Activated gamma-delta T cell treated with anti-CD3 and anti-CD28 coated beads, Interleukin-2, amount 50 U/mL, for 16 hours (primary cell): ENCODE measurements around the gene CEP83.
"Not testable (repeated sequence)": the region's sequence is repeated elsewhere in the genome, so short reads cannot be mapped to it uniquely, and the experiment has no call there.

Experiments
- DNase-seq: peaks from one replicate; pipeline ENCODE4 v3.0.0-alpha.2; 2020; ENCODE audit warnings: low read depth

The CEP83 gene

DNA sequence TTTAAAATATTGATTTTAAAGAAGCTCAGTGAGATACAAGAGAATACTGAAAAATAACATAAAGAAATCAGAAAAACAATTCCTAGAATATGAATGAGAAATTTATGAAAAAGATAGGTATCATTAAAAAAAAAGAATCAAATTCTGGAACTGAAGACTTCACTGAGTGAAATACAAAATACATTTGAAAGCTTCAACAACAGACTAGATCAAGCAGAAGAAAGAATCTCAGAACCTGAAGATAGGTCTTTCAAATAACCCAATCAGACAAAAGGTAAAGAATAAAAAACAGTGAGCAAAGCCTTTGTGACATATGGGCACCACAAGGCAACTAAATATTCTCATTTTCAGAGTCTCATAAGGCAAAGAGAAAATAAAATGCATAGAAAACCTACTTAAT, 29.4 kb downstream of the CEP83 start:
- DNase-seq, result no peak

DNA sequence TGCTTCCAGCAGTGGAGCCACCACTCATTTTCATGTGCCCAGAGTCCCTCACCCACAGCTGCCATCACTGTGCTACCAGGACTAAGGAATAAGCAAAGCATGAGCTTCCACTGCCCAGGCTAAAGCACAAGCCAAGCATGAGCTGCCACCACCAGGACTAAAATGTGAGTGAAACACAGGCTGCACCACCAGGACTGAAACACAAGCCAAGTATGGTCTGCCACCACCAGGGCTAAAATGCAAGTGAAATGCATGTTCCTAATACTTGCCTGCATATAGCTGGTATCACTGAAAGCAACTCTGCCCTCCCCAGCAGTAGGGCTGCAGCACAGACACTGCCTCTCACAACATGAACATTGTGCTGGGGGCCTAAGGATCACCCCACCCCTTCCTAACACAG, 30.0 kb downstream of the CEP83 start:
- no peak for DNase-seq

DNA sequence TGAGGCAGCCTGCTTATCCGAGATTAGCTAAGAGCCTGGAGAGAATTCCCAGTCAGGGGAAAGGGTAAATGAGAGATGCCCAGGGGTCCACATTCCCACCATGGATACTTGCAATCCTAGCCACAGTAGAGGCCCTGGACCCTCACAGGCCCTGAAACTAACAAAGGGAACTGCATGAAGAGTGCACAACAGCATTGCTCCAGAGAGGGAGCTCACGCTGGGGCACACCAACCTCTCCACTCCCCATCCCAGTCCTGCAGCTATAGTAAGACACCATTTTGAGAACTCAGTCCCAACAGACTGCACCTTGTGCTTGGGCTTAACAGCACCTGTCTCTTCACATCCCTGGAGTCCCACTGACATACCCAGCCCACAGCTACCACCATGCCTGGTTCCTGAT, 30.5 kb downstream of the CEP83 start:
- no peak for DNase-seq

DNA sequence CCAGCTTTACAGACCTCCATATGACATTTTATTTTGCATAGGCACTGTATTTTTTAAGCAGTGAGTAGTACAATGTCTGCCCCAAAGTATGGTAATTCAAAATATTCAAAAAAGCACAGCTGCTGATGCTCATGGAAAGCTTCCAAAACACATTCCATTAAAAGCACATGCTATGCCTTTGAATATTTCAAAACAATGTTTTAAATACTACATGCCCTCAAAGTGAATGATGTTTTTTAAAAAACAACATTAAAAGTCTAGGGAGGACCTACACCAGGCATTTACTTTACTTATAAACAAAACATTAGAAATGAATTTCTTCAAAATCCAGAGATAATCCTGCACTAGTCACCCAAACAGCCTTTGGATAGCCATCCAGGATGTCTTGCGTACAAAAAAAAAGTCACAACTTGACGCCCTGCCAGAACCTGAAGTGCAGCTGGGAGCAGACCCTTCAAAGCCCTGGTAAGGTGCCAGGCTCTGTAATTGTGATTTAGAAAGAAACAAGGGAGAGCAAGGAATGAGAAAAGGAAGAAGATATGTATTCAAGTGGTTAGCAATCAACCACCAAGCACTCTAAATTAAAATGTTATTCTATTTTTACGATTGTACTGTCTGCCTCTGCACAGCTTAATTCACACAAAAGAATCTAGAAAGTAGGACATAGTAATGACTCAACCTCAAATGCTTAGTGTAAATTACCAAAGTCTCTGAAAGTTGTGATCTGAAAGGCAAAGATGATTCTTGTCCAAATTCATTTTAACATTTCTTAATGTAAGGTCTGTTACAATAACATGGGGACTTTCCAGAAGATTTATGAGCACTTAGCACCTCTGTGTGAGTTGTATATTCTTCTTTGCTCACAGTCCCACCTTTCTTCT, 31.9 kb downstream of the CEP83 start:
- no peak for DNase-seq

DNA sequence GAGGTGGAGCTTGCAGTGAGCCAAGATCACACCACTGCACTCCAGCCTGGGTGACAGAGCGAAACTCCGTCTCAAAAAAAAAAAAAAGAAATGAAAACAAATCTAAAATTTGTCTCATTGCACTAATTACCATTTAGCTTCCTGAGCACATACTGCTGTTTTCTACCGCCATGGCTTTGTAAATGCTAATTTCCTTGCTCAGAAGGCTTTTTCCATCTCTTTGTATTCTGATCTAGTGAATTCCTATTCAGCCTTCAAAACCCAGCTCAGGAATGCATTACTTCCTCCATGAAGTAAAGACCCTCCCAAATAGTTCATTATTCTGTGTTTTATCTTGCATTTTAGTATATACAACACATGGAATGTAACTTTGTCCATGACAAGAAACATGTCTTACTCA, 33.6 kb downstream of the CEP83 start:
- no peak for DNase-seq

DNA sequence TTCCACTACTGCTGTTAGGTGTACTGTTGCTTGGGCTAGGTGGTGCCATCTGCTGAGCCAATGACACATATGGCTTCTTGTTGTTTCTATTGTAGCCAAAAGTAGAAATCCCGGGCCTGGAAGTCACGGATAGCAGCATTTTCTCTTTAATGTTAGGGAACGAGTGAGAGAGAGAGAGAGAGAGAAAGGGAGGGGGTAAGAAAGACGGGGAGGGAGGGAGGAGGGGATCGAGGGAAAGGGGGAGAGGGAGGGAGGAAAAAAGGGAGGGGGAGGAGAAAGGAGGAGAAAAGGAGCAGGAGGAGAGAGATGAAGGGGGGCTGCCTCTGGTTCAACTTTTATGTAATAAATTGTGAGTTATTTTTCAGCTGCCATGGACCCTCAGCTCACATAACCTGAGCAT, 34.8 kb downstream of the CEP83 start:
- not testable (repeated sequence) for DNase-seq

DNA sequence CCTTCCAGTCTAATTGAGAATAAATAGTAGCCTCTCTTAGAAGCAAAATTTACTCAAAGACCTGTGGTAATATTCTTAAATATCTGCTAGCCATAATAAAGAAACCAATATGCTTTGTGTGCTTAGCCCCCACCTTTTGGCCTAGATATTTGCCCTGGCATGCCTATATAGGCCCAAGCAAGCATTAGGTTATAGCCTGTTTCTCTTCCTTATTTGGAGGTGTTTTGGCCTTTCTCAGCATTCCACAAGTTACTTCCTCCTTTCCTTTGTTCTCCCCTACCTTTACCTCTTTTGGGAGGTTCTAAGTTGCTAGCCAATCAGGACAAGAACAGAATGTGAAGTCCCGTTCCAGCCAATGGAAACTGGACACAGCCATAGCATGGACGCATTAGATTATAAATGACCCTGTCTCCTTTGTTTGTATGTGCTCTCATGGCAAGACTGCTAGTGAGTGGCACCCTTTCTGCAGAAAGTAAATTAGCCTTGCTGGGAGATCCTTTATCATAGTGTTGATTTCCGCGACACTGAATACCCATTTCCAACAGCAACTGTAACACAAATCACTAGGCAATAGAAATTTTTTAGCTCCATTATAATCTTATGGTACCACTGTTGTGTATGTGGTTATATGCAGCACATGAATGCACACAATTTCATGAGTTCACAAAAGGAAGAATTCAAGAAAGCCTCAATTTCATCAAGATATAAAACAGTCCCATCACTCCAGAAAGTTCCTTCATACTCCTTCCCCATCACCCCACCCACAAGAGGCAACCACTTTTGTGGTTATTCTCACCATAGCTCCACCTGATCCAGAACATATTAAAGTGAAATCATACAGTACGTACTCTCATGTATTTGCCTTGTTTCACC, 37.6 kb downstream of the CEP83 start:
- DNase-seq, result no peak

DNA sequence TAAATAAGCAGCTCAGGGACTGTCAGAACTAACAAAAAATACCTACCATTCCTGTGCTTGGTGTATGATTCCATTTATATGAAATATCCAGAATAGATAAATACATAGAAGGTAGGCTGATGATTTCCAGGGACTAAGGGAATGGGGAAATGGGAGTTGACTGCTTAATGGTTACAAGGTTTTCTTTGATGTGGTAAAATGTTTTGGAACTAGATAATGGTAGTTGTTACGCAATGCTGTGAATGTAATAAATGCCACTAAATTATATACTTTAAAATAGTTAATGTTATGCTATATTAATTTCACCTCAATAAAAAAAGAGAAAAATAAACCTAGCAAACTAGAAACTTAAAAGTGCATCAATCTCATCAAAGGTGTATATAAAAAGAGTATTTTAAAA, 41.1 kb downstream of the CEP83 start:
- no peak for DNase-seq

DNA sequence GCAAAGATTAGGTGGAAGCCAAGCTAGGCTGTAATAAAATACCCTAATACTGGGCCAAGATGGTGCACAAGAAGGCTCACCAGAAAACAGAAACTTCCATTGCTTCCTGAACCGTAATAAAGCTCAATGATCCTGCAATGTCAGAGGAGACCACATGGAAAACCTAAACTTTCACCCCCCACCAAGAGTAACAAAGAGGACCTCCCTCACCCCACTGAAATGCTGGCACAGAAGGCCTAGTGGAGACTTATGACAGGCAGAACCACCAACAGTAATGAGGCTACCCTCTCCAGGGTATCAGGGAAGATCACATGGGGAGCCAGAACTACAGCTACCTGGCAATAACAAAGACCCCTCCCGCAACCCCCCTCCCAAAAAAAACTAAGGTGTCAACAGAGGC, 43.1 kb downstream of the CEP83 start:
- DNase-seq, result no peak

DNA sequence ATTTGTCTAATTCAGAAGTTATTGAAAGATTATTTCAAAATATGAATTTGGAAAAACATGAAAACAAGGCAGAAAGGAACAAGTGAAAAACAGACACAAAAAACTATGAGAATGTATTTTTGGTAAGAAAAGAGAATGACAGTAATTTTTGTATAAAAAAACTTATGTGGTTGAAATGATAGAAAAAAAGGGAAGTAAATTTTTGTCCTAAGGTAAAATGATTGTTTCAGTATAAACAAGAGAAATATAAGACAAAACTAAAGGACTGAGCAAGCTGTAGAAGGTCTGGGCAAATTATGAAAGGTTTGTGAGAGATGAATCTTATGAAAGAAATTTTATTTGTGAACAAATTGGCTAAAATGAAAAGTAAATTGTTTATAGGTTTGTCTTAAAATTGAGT, 44.6 kb downstream of the CEP83 start:
- DNase-seq, result no peak

DNA sequence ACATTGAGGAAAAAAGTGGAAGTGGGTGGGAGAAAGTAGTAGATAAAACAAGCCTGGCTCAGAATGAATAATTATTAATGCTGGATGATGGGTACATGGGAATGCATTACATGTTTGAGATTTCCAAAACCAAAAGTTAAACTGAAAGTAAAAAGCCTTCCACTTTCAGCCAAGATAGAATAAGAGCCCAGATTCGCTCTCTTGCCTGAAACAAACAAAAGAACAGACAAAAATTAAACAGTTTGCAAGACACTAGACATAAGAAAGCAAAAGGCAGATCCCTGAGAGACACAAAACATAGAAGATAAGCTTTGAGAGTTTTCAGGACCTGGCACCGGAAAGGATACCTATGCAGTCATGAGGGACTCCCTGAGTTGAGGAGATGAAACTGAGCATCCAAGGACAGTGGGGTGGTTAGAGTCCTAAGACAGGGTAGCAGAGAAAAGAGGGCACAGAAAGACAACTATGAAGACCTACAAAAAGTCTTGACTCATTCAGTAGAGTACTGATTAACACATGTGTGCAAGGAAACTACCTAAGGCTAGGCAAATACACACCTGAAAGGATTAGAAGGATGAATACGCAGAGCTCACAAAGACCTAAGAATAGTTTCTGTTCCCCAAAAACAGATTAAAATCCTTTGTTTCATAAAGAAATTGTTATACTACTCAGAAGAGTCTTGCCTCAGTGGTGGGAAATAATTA, 54.1 kb downstream of the CEP83 start:
- DNase-seq, result no peak

DNA sequence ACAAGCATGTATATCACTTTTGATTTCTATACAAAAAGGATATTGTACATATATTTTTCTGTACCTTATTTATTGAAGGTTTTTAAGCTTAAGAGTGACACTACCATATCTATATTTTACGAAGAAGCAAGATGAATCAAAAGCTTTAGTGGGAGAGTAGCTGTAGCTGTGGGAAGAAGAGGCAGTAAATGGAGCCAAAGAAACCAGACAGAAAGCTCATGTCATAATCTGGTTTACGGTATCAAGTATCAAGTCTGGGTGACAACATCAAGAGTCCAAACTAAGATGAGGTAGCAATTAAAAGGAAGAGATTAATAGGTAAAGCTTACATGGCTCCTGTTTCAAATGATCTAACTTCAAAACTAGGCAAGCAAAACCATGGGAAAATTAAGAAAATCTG, 54.8 kb downstream of the CEP83 start:
- no peak for DNase-seq

DNA sequence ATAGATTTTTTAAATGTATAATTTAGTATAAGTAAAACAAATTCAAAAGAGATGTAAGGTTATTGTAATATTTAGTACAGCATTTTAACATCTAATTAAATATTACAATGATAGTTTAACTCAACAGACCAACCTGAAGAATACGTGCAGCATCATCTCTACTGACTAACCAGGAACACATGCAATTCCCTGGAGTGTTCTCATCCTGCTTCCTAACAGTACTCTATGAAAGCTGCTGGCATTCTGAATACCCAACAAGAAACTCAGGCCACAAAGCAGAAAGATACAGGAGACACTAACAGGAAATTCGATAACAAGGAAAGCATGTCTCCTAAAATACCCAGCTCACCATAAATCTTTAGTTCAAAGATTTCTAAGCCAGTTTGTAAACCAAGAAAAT, 58.3 kb downstream of the CEP83 start:
- DNase-seq, result no peak

DNA sequence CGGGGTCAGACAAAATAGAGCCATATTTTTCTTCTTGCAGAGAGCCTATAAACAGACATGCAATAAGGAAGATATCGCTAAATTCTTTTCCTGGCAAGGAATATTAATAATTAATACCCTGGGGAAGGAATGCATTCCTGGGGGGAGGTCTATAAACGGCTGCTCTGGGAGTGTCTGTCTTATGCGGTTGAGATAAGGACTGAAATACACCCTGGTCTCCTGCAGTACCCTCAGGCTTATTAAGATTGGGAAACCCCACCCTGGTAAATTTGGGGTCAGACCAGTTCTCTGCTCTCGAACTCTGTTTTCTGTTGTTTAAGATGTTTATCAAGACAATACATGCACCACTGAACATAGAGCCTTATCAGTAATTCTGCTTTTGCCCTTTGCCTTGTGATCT, 61.0 kb downstream of the CEP83 start:
- DNase-seq, result not testable (repeated sequence)

DNA sequence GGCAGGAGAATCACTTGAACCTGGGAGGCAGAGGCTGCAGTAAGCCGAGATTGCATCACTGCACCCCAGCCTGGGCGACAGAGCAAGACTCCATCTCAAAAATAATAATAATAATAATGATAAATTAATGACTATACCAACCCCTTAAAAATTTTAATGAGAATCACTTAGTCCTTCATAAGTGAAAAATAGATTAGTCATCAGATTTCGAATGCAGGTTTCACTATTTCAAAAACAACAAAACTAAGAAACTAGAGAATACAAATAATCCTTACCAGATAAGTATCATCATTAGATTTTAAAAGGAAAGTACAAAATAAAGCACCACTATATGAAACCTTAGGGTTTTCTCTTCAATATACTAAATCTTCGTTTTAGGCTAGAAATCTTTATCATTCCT, 62.3 kb downstream of the CEP83 start:
- DNase-seq, result no peak

DNA sequence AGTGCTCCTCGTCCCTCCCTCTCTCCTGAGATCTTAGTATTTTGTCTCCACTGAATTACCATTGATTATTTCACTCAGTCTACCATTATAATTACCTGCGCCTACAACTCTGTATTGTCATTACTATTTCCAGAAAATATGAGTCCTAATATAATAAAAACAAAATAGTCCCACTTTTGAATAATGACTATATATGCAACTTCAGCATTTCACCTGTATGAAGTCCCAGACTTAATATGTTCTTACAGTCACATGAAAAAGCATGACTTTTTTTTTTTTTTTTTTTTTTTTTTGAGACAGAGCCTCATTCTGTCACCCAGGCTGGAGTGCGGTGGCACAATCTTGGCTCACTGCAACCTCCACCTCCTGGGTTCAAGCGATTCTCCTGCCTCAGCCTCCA, 63.7 kb downstream of the CEP83 start:
- not testable (repeated sequence) for DNase-seq

DNA sequence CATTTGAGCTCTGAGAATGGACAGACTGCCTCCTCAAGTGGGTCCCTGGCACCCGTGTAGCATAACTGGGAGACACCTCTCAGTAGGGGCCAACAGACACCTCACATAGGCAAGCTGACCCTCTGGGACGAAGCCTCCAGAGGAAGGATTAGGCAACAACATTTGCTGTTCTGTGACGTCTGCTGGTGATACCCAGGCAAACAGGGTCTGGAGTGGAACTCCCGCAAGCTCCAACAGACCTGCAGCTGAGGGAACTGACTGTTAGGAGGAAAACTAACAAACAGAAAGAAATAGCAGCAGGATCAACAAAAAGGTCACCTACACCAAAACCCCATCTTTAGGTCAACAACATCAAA, 69.6 kb downstream of the CEP83 start:
- no peak for DNase-seq

DNA sequence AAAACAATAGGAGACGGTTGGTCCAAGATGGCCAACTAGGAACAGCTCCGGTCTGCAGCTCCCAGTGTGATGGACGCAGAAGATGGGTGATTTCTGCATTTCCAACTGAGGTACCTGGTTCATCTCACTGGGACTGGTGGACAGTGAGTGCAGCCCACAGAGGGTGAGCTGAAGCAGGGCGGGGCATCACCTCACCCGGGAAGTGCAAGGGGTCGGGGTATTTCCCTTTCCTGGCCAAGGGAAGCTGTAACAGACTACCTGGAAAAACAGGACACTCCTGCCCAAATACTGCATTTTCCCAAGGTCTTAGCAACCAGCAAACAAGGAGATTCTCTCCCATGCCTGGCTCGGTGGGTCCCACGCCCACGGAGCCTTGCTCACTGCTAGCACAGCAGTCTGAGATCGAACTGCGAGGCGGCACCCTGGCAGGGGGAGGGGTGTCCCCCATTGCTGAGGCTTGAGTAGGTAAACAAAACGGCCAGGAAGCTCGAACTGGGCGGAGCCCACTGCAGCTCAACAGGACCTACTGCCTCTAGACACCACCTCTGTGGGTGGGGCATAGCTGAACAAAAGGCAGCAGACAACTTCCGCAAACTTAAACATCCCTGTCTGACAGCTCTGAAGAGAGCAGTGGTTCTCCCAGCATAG, 70.1 kb downstream of the CEP83 start:
- DNase-seq, result not testable (repeated sequence)

DNA sequence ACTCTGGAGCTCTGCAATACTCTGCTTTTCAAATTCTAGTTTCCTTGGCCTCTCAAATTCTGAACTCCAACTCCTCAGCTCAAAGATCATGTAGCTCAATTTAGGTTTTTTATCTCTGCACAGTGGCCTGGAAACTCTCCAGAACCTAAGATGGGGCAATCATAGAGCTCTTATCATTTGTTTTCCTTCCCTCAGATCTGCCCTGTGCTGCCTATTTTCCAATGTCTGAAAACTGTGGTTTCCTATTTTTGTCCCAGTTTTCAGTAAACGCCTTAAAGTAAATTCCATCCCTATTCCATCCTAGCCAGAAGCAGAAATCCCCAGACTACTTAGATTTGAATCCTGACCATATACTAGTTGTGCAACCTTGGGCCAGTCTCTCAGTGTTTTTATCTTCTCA, 73.2 kb downstream of the CEP83 start:
- DNase-seq, result no peak

DNA sequence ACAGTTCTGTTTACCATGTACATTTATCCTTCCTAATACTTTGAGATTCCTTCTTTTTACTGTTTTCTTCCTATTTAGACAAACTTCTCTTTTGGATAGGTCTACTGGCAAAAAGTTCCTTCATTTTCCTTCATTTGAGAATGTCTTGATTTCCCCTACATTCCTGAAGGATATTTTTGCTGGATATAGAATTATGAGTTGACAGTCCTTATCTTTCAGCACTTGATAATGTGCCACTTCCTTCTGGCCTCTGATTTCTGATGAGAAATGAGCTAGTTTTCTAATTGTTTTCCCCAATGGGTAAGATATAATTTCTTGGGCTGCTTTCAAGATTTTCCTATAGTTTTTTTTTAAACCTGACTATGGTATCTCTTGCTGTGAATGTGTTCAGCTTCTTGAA, 75.6 kb downstream of the CEP83 start:
- no peak for DNase-seq

DNA sequence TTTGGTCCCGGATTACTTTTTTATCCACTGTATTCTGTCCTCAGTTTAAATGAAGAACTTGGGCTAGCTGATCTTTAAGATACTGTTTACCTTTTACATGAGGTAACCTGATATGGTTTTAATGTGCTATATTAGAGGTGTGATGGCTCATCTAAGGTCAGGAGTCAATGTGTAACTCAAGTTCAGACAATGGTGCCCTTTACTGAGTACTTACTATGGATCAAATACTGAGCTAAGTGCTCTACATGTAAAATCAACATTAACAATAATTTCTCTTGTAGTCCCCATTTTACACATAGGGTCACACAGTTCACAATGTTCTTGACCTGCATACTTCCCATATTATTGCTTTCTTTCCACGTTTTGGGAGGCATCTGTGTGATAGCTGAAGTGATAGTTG, 79.2 kb downstream of the CEP83 start:
- no peak for DNase-seq

DNA sequence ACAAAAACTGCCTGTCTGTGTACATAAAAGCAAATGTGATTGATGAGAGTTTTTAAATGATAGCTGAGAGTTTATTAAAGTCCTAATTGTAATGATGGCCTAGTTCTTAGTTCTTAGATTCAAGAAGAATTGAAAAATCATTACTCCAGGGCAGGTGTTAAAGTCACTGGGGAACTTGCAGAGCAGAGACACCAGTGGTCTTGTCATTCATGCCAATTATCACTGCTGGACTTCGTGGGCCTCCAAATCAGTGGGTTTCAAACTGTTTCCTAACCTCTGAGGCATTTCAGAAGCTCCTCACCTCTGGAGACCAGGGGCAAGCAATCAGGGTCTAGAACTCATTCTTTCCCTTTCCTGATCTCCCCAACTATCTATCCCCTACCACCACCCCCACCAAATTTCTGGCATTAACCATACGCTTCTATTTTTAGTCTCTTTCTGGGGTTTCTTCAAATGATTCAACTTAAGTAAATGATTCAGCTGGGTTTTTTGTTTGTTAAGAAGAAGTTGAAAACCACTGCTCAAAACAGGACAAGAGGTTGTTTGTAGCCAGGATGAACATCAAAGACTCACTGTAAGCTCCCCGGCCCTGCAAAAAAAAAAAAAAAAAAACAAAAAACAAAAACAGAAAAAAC, 80.1 kb downstream of the CEP83 start:
- DNase-seq, result no peak
